Trophoblast cell (in vitro differentiated cells and primary cell): ENCODE results near the gene CTBP2.

Experiments
- DNase-seq, 2 donors: peaks; one replicate each; pipeline ENCODE4 v3.0.0-alpha.2; 2016
- H2AFZ ChIP-seq: 2 replicates; pipeline ENCODE4 v1.6.1; 2013; ENCODE audit warnings: low read length, moderate library complexity, mild to moderate bottlenecking; ENCODE audit not compliant: insufficient read depth, poor library complexity
- H2AK5ac ChIP-seq: 2 replicates; pipeline ENCODE4 v1.6.1; 2013; ENCODE audit warnings: mild to moderate bottlenecking, low read length
- H2BK120ac ChIP-seq: 2 replicates; pipeline ENCODE4 v1.6.1; 2013; ENCODE audit warnings: low read length, mild to moderate bottlenecking, moderate library complexity; ENCODE audit not compliant: insufficient read depth, poor library complexity
- H2BK12ac ChIP-seq: 2 replicates; pipeline ENCODE4 v1.6.1; 2013; ENCODE audit warnings: mild to moderate bottlenecking, low read length, moderate library complexity
- H2BK5ac ChIP-seq: 2 replicates; pipeline ENCODE4 v1.6.1; 2013; ENCODE audit warnings: low read length, low read depth, moderate library complexity, mild to moderate bottlenecking; ENCODE audit not compliant: poor library complexity
- H3K14ac ChIP-seq: 2 replicates; pipeline ENCODE4 v1.6.1; 2013; ENCODE audit warnings: mild to moderate bottlenecking, low read length
- H3K18ac ChIP-seq: 2 replicates; pipeline ENCODE4 v1.6.1; 2013; ENCODE audit warnings: mild to moderate bottlenecking, low read length
- H3K23ac ChIP-seq: 2 replicates; pipeline ENCODE4 v1.6.1; 2013; ENCODE audit warnings: low read length
- H3K27ac ChIP-seq: 2 replicates; pipeline ENCODE4 v1.5.1; 2013; ENCODE audit warnings: low read depth, mild to moderate bottlenecking, inconsistent platforms, low read length, moderate library complexity
- H3K27me3 ChIP-seq: 2 replicates; pipeline ENCODE4 v1.6.1; 2013; ENCODE audit warnings: inconsistent platforms, mild to moderate bottlenecking, low read length, moderate library complexity; ENCODE audit not compliant: insufficient read depth
- H3K36me3 ChIP-seq, 2 experiments: 1 replicate in 1 of 2; 2 replicates in 1 of 2; pipeline ENCODE4 v1.6.1; 2013; ENCODE audit warnings: low read length in 2 of 2, mild to moderate bottlenecking in 2 of 2, moderate library complexity in 1 of 2; ENCODE audit not compliant: insufficient read depth in 2 of 2, control insufficient read depth in 1 of 2
- H3K4ac ChIP-seq: 2 replicates; pipeline ENCODE4 v1.6.1; 2013; ENCODE audit warnings: low read depth, mild to moderate bottlenecking, low read length, moderate library complexity
- H3K4me1 ChIP-seq, 2 experiments: 1 replicate in 1 of 2; 2 replicates in 1 of 2; pipeline ENCODE4 v1.6.1; 2013; ENCODE audit warnings: low read length in 2 of 2, mild to moderate bottlenecking in 2 of 2, moderate library complexity in 1 of 2; ENCODE audit not compliant: insufficient read depth in 2 of 2, control insufficient read depth in 1 of 2
- H3K4me2 ChIP-seq: 2 replicates; pipeline ENCODE4 v1.6.1; 2013; ENCODE audit warnings: inconsistent platforms, mild to moderate bottlenecking, low read length, moderate library complexity
- H3K4me3 ChIP-seq: 2 replicates; pipeline ENCODE4 v1.5.1; 2013; ENCODE audit warnings: mild to moderate bottlenecking, low read depth, low read length, inconsistent platforms
- H3K79me1 ChIP-seq: one replicate; pipeline ENCODE4 v1.6.1; 2013; ENCODE audit warnings: low read length
- H3K79me2 ChIP-seq: 2 replicates; pipeline ENCODE4 v1.6.1; 2013; ENCODE audit warnings: low read length, mild to moderate bottlenecking; ENCODE audit not compliant: control insufficient read depth, insufficient read depth, poor library complexity
- H3K9ac ChIP-seq: 2 replicates; pipeline ENCODE4 v1.6.1; 2013; ENCODE audit warnings: mild to moderate bottlenecking, low read length
- H3K9me3 ChIP-seq: 2 replicates; pipeline ENCODE4 v1.6.1; 2013; ENCODE audit warnings: low read depth, mild to moderate bottlenecking, control low read depth, inconsistent platforms, low read length; ENCODE audit not compliant: insufficient read depth
- H4K12ac ChIP-seq: 2 replicates; pipeline ENCODE4 v1.6.1; 2013; ENCODE audit warnings: low read depth, mild to moderate bottlenecking, low read length, moderate library complexity
- H4K8ac ChIP-seq: 2 replicates; pipeline ENCODE4 v1.6.1; 2013; ENCODE audit warnings: low read depth, mild to moderate bottlenecking, low read length, moderate library complexity
- H4K91ac ChIP-seq: one replicate; pipeline ENCODE4 v1.6.1; 2013; ENCODE audit warnings: low read depth, mild to moderate bottlenecking, low read length, moderate library complexity
- WGBS: extraction: QIAGEN DNeasy Blood & Tissue Kit; methylation state at CpG from one replicate; pipeline ENCODE4 v1.1.7; 2013; ENCODE audit warnings: missing lambda C conversion rate; ENCODE audit not compliant: insufficient read length, insufficient coverage; ENCODE audit errors: extremely low coverage; 5-methylcytosine and 5-hydroxymethylcytosine counted together

CTBP2 gene

GRCh38 chr10:124993736-124994451, 166.5 kb downstream of the CTBP2 start:
- H3K9me3 ChIP-seq: peaks cover 3% of the 10 kb centered on the region
- no peak overlapping the region for H3K23ac ChIP-seq
- DNase-seq: no peak
- H3K4me2 ChIP-seq: no peak overlapping the region
- no CpG with 5 or more reads among the region's 21 CpGs for WGBS
- no peak overlapping the region for H3K4me3 ChIP-seq
- H4K12ac ChIP-seq: no peak overlapping the region
- no peak overlapping the region for H4K8ac ChIP-seq
- peaks cover 82 to 85% of the 10 kb centered on the region in 2 experiments for H3K36me3 ChIP-seq
- H3K4ac ChIP-seq: no peak overlapping the region
- H2BK12ac ChIP-seq: no peak overlapping the region
- no peaks in the 10 kb centered on the region for H3K79me2 ChIP-seq
- no peaks in the 10 kb centered on the region for H3K4me1 ChIP-seq
- H3K79me1 ChIP-seq: no peaks in the 10 kb centered on the region
- no peak overlapping the region for H2AFZ ChIP-seq
- H2BK5ac ChIP-seq: no peak overlapping the region
- H2BK120ac ChIP-seq: no peak overlapping the region
- no peak overlapping the region for H3K9ac ChIP-seq
- H3K14ac ChIP-seq: no peak overlapping the region
- no peaks in the 10 kb centered on the region for H3K27me3 ChIP-seq
- no peak overlapping the region for H3K27ac ChIP-seq
- no peak overlapping the region for H4K91ac ChIP-seq
- H2AK5ac ChIP-seq: no peak overlapping the region
- no peak overlapping the region for H3K18ac ChIP-seq

GRCh38 chr10:124993345-124993708, 167.0 kb downstream of the CTBP2 start:
- H3K36me3 ChIP-seq: peaks cover 77 to 82% of the 10 kb centered on the region in 2 experiments
- no peak overlapping the region for H3K4me2 ChIP-seq
- no peak overlapping the region for H4K91ac ChIP-seq
- H3K27ac ChIP-seq: no peak overlapping the region
- H2BK120ac ChIP-seq: no peak overlapping the region
- no peaks in the 10 kb centered on the region for H3K79me2 ChIP-seq
- no peak overlapping the region for H3K18ac ChIP-seq
- H3K4me1 ChIP-seq: no peaks in the 10 kb centered on the region
- no peak overlapping the region for H4K8ac ChIP-seq
- no peak overlapping the region for H4K12ac ChIP-seq
- no peak overlapping the region for H3K14ac ChIP-seq
- no peak overlapping the region for H3K23ac ChIP-seq
- no peak overlapping the region for H2AK5ac ChIP-seq
- no peak overlapping the region for H3K4me3 ChIP-seq
- no peak overlapping the region for H2AFZ ChIP-seq
- no peak overlapping the region for H2BK12ac ChIP-seq
- no peak for DNase-seq
- H2BK5ac ChIP-seq: no peak overlapping the region
- no peak overlapping the region for H3K4ac ChIP-seq
- H3K79me1 ChIP-seq: no peaks in the 10 kb centered on the region
- no peaks in the 10 kb centered on the region for H3K27me3 ChIP-seq
- WGBS: no CpG with 5 or more reads among the region's 4 CpGs
- peaks cover 3% of the 10 kb centered on the region for H3K9me3 ChIP-seq
- H3K9ac ChIP-seq: no peak overlapping the region

GRCh38 chr10:124992462-124993344, 167.7 kb downstream of the CTBP2 start:
- Histone ChIP-seq H3K4me1 (no peaks in the 10 kb centered on the region), H4K91ac (no peak overlapping the region), H3K27me3 (no peaks in the 10 kb centered on the region), H3K4me3 (no peak overlapping the region), H3K4me2 (no peak overlapping the region), H2BK12ac (no peak overlapping the region), H4K12ac (no peak overlapping the region), H3K79me1 (no peaks in the 10 kb centered on the region), H3K36me3 (peaks cover 70 to 76% of the 10 kb centered on the region in 2 experiments), H3K14ac (no peak overlapping the region), H3K18ac (no peak overlapping the region), H3K27ac (no peak overlapping the region), H3K9ac (no peak overlapping the region), H3K23ac (no peak overlapping the region), H2AK5ac (no peak overlapping the region), H3K4ac (no peak overlapping the region), H3K9me3 (peaks cover 3% of the 10 kb centered on the region), H4K8ac (no peak overlapping the region), H2BK120ac (no peak overlapping the region), H2BK5ac (no peak overlapping the region), H2AFZ (no peak overlapping the region), H3K79me2 (no peaks in the 10 kb centered on the region)
- DNase-seq: peak; percentile 59 to 82
- no CpG with 5 or more reads among the region's 20 CpGs for WGBS

GRCh38 chr10:124991835-124992234, 168.5 kb downstream of the CTBP2 start:
- no peak for DNase-seq
- no peaks in the 10 kb centered on the region for H3K79me2 ChIP-seq
- peaks cover 62 to 71% of the 10 kb centered on the region in 2 experiments for H3K36me3 ChIP-seq
- H3K18ac ChIP-seq: no peak overlapping the region
- H3K4me1 ChIP-seq: no peaks in the 10 kb centered on the region
- no peak overlapping the region for H3K23ac ChIP-seq
- no peak overlapping the region for H3K4ac ChIP-seq
- H3K4me2 ChIP-seq: no peak overlapping the region
- no peak overlapping the region for H3K14ac ChIP-seq
- no peak overlapping the region for H4K91ac ChIP-seq
- no peaks in the 10 kb centered on the region for H3K79me1 ChIP-seq
- H3K27ac ChIP-seq: no peak overlapping the region
- no peak overlapping the region for H2BK120ac ChIP-seq
- no CpG with 5 or more reads among the region's 4 CpGs for WGBS
- H3K9ac ChIP-seq: no peak overlapping the region
- H2BK5ac ChIP-seq: no peak overlapping the region
- H4K8ac ChIP-seq: no peak overlapping the region
- no peak overlapping the region for H3K4me3 ChIP-seq
- H2AK5ac ChIP-seq: no peak overlapping the region
- H4K12ac ChIP-seq: no peak overlapping the region
- H2BK12ac ChIP-seq: no peak overlapping the region
- no peaks in the 10 kb centered on the region for H3K27me3 ChIP-seq
- H3K9me3 ChIP-seq: peaks cover 3% of the 10 kb centered on the region
- no peak overlapping the region for H2AFZ ChIP-seq
